Mesendoderm (in vitro differentiated cells): Measurements from ENCODE around the gene SNRPD2. TPM values are rescaled to one million over a fixed set of nuclear protein-coding genes. Genes with fewer than 3 reads are reported as not detected.

Source experiments
- DNase-seq: peaks from one replicate; pipeline ENCODE4 v3.0.0; 2013
- H2AK5ac ChIP-seq: 2 replicates; pipeline ENCODE4 v1.6.1; 2013; ENCODE audit warnings: low read length, inconsistent platforms
- H2BK120ac ChIP-seq: 2 replicates; pipeline ENCODE4 v1.6.1; 2013; ENCODE audit warnings: low read depth, mild to moderate bottlenecking, low read length, moderate library complexity, mixed read lengths
- H2BK15ac ChIP-seq: replicated peaks from 2 replicates; pipeline ENCODE4 v1.6.1; 2013; ENCODE audit warnings: low read depth, mild to moderate bottlenecking, moderate library complexity
- H2BK5ac ChIP-seq: 2 replicates; pipeline ENCODE4 v1.6.1; 2013; ENCODE audit warnings: low read length, inconsistent platforms
- H3K18ac ChIP-seq: 2 replicates; pipeline ENCODE4 v1.6.1; 2013; ENCODE audit warnings: mild to moderate bottlenecking, low read length, mixed read lengths
- H3K23ac ChIP-seq: one replicate; pipeline ENCODE4 v1.6.1; 2013; ENCODE audit warnings: low read length
- H3K27ac ChIP-seq: 2 replicates; pipeline ENCODE4 v1.5.1; 2013; ENCODE audit warnings: low read depth, mild to moderate bottlenecking, inconsistent platforms, low read length, moderate library complexity
- H3K27me3 ChIP-seq: 2 replicates; pipeline ENCODE4 v1.6.1; 2013; ENCODE audit warnings: low read length, control low read depth, mild to moderate bottlenecking, inconsistent platforms; ENCODE audit not compliant: insufficient read depth, poor library complexity
- H3K36me3 ChIP-seq: 2 replicates; pipeline ENCODE4 v1.6.1; 2013; ENCODE audit warnings: low read length, inconsistent platforms; ENCODE audit not compliant: control insufficient read depth, insufficient read depth
- H3K4ac ChIP-seq: one replicate; pipeline ENCODE4 v1.6.1; 2013; ENCODE audit warnings: low read depth, mild to moderate bottlenecking, low read length, moderate library complexity
- H3K4me1 ChIP-seq: 2 replicates; pipeline ENCODE4 v1.6.1; 2013; ENCODE audit warnings: low read depth, low read length, inconsistent platforms; ENCODE audit not compliant: control insufficient read depth
- H3K4me2 ChIP-seq: 2 replicates; pipeline ENCODE4 v1.6.1; 2013; ENCODE audit warnings: low read length
- H3K4me3 ChIP-seq: 2 replicates; pipeline ENCODE4 v1.5.1; 2013; ENCODE audit warnings: mild to moderate bottlenecking, low read length
- H3K56ac ChIP-seq: one replicate; pipeline ENCODE4 v1.6.1; 2013; ENCODE audit warnings: low read length
- H3K79me1 ChIP-seq: 2 replicates; pipeline ENCODE4 v1.6.1; 2013; ENCODE audit warnings: low read length, inconsistent platforms
- H3K79me2 ChIP-seq: 2 replicates; pipeline ENCODE4 v1.6.1; 2013; ENCODE audit warnings: mild to moderate bottlenecking, low read length; ENCODE audit not compliant: control insufficient read depth, insufficient read depth
- H3K9ac ChIP-seq: 2 replicates; pipeline ENCODE4 v1.6.1; 2013; ENCODE audit warnings: low read length, inconsistent platforms
- H4K5ac ChIP-seq: one replicate; pipeline ENCODE4 v1.6.1; 2013; ENCODE audit warnings: low read length
- H4K8ac ChIP-seq: one replicate; pipeline ENCODE4 v1.6.1; 2013; ENCODE audit warnings: low read depth, mild to moderate bottlenecking, control low read depth, low read length, moderate library complexity
- WGBS: extraction: QIAGEN DNeasy Blood & Tissue Kit; methylation state at CpG from one replicate; pipeline ENCODE4 v1.1.7; 2013; ENCODE audit warnings: low lambda C conversion rate, missing lambda C conversion rate; ENCODE audit not compliant: insufficient coverage; ENCODE audit errors: extremely low coverage; 5-methylcytosine and 5-hydroxymethylcytosine counted together
- polyA plus RNA-seq, 2 experiments: library from polyadenylated mRNA; stranded (reverse); fragments of 200-250 nt; gene quantifications; one replicate each; pipeline ENCODE4 v1.2.3, GENCODE V29; 2013

The SNRPD2 gene
- 2,012 TPM for polyA plus RNA-seq (2013, experiment 1 of 2)
- polyA plus RNA-seq (2013, experiment 2 of 2): 2,008 TPM

- H3K27ac ChIP-seq: peak within 1 kb of the TSS; percentile 77
- H2BK5ac ChIP-seq: peak within 1 kb of the TSS; percentile 43
- no peaks in the 10 kb centered on the region for H3K27me3 ChIP-seq
- peak within 1 kb of the TSS; percentile 70 for H3K4ac ChIP-seq
- peak within 1 kb of the TSS; percentile 93 for H3K56ac ChIP-seq
- H2BK15ac ChIP-seq: no peak within 1 kb of the TSS
- peaks cover 12% of the 10 kb centered on the region for H3K79me2 ChIP-seq
- no peak within 1 kb of the TSS for H3K23ac ChIP-seq
- H3K9ac ChIP-seq: peak within 1 kb of the TSS; percentile 94
- no peak within 1 kb of the TSS for H2AK5ac ChIP-seq
- H2BK120ac ChIP-seq: no peak within 1 kb of the TSS
- peak within 1 kb of the TSS; percentile 85 for H3K4me2 ChIP-seq
- peaks cover 4% of the 10 kb centered on the region for H3K36me3 ChIP-seq
- no peaks in the 10 kb centered on the region for H3K4me1 ChIP-seq
- H3K4me3 ChIP-seq: peak within 1 kb of the TSS; percentile 94
- WGBS: no CpG with 5 or more reads among the region's 36 CpGs
- H4K5ac ChIP-seq: no peak within 1 kb of the TSS
- H3K79me1 ChIP-seq: peaks cover 11% of the 10 kb centered on the region
- no peak within 1 kb of the TSS for H4K8ac ChIP-seq
- DNase-seq: peak; percentile 98
- H3K18ac ChIP-seq: peak within 1 kb of the TSS; percentile 8
These were observed at the start of gene SNRPD2 for GRCh38 chr19:45691516-45692186. TSS of gene SNRPD2 (minus strand) at chr19:45691953. CDS start at chr19:45691888, 65 bp downstream.

GRCh38 chr19:45739498-45740439 is 48.0 kb upstream of the SNRPD2 start:
- Histone ChIP-seq H3K4me1 (no peaks in the 10 kb centered on the region), H3K4ac (no peak overlapping the region), H3K27me3 (no peaks in the 10 kb centered on the region), H3K56ac (no peak overlapping the region), H3K18ac (no peak overlapping the region), H3K36me3 (no peaks in the 10 kb centered on the region), H4K8ac (no peak overlapping the region), H3K79me1 (no peaks in the 10 kb centered on the region), H3K79me2 (no peaks in the 10 kb centered on the region), H3K23ac (no peak overlapping the region), H2BK5ac (no peak overlapping the region), H2BK15ac (no peak overlapping the region), H3K4me2 (no peak overlapping the region), H3K4me3 (no peak overlapping the region), H3K27ac (no peak overlapping the region), H4K5ac (no peak overlapping the region), H3K9ac (no peak overlapping the region), H2AK5ac (no peak overlapping the region), H2BK120ac (no peak overlapping the region)
- no peak for DNase-seq
- no CpG with 5 or more reads among the region's 10 CpGs for WGBS

GRCh38 chr19:45733160-45733810 is 41.5 kb upstream of the SNRPD2 start, which contains the start of gene MEIOSIN:
TSS of gene MEIOSIN (plus strand) at chr19:45733439. CDS start at chr19:45735377, 1,938 bp downstream.
- H3K18ac ChIP-seq: no peak within 1 kb of the TSS
- no peak within 1 kb of the TSS for H3K4ac ChIP-seq
- H3K27me3 ChIP-seq: no peaks in the 10 kb centered on the region
- no CpG with 5 or more reads among the region's 59 CpGs for whole genome bisulfite sequencing
- H3K27ac ChIP-seq: no peak within 1 kb of the TSS
- H3K4me3 ChIP-seq: no peak within 1 kb of the TSS
- H3K79me2 ChIP-seq: peaks cover 13% of the 10 kb centered on the region
- H3K23ac ChIP-seq: no peak within 1 kb of the TSS
- H3K9ac ChIP-seq: no peak within 1 kb of the TSS
- H3K79me1 ChIP-seq: peaks cover 10% of the 10 kb centered on the region
- DNase-seq: no peak
- H4K8ac ChIP-seq: no peak within 1 kb of the TSS
- H4K5ac ChIP-seq: no peak within 1 kb of the TSS
- H2BK15ac ChIP-seq: no peak within 1 kb of the TSS
- no peak within 1 kb of the TSS for H2BK120ac ChIP-seq
- no peak within 1 kb of the TSS for H3K4me2 ChIP-seq
- H3K56ac ChIP-seq: peak within 1 kb of the TSS; percentile 30
- no peak within 1 kb of the TSS for H2AK5ac ChIP-seq
- no peaks in the 10 kb centered on the region for H3K36me3 ChIP-seq
- H3K4me1 ChIP-seq: no peaks in the 10 kb centered on the region
- H2BK5ac ChIP-seq: no peak within 1 kb of the TSS

GRCh38 chr19:45730368-45731288 is 38.9 kb upstream of the SNRPD2 start, which contains the start of gene FBXO46:
TSS of gene FBXO46 (minus strand) at chr19:45730896. CDS start at chr19:45713495, 17,401 bp downstream.
- no peak within 1 kb of the TSS for H2BK120ac ChIP-seq
- no peak within 1 kb of the TSS for H4K8ac ChIP-seq
- no CpG with 5 or more reads among the region's 48 CpGs for WGBS
- H3K36me3 ChIP-seq: no peaks in the 10 kb centered on the region
- H3K56ac ChIP-seq: peak within 1 kb of the TSS; percentile 96
- peak within 1 kb of the TSS; percentile 13 for H2BK5ac ChIP-seq
- peak; percentile 99 for DNase-seq
- no peak within 1 kb of the TSS for H2BK15ac ChIP-seq
- H3K4ac ChIP-seq: peak within 1 kb of the TSS; percentile 78
- H4K5ac ChIP-seq: no peak within 1 kb of the TSS
- peaks cover 16% of the 10 kb centered on the region for H3K79me1 ChIP-seq
- H3K9ac ChIP-seq: peak within 1 kb of the TSS; percentile 95
- H3K23ac ChIP-seq: peak within 1 kb of the TSS; percentile 6
- peaks cover 24% of the 10 kb centered on the region for H3K79me2 ChIP-seq
- no peaks in the 10 kb centered on the region for H3K27me3 ChIP-seq
- no peak within 1 kb of the TSS for H2AK5ac ChIP-seq
- H3K4me3 ChIP-seq: peak within 1 kb of the TSS; percentile 71
- H3K27ac ChIP-seq: peak within 1 kb of the TSS; percentile 33
- H3K18ac ChIP-seq: peak within 1 kb of the TSS; percentile 89
- peak within 1 kb of the TSS; percentile 96 for H3K4me2 ChIP-seq
- no peaks in the 10 kb centered on the region for H3K4me1 ChIP-seq
